GM18526 (cell line): ENCODE measurements around the gene KRT8.

Experiments
- POLR2A ChIP-seq: IDR thresholded peaks from 3 replicates; pipeline ENCODE4 v1.6.1; 2011; ENCODE audit not compliant: insufficient read length; ENCODE audit errors: extremely low read depth

The KRT8 gene

DNA sequence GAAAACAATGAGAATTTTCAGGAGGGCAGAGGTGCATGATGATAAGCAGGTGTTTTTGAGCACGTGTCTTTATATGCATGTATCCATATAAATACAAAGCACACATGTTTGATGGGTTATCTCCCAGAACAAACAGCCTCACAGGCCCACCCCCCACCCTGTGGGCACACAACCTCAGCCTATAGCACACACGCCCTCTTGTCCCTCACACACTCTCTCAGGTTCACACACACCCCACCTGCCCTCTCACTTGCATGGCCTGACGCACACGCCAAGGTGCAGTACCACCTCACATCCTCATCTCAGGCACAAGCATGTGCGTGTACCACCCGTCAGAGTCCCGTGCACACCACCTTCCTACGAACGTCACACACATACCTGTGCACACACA lies 8.6 kb upstream of the KRT8 start:
- no peak for TF ChIP-seq POLR2A

DNA sequence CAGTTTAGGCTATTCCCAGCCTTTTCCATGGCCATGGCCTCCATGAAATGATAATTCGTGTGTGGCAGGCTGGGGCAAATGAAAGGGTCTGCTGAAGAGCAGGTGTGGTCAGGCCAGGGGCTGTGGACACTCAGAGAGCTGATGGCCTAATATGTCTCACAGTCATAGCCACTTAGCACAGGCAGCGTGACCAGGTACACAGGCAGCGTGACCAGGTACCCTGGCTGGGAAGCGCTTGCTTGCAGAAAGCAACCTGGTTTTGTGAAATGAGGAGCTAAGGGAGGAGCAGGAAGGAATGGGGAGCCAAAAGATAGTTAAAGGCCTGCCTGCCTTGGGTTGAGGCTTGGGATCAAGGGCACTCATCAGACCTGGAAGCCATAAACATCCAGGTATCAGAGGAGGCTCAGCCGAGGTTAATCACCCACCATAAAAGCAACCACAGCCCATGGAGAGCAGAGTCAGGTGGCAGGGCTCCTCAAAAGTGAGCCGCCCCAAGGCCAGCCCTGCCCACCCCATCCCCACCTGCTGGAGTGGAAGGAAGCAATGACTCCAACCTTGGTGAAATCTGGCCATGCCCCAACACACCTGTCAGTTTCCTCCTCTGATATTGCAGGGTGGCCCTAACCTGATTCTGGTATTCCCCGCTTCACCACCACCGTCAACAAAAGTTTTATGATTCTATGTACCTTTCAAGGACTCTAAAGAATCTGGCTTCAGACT lies 8.0 kb upstream of the KRT8 start:
- no peak for TF ChIP-seq POLR2A

- TF ChIP-seq POLR2A = no peak
Measured at GRCh38 chr12:52910248-52910883, 5.5 kb upstream of the KRT8 start.

- TF ChIP-seq POLR2A = no peak
Measured at GRCh38 chr12:52909796-52910195, 4.9 kb upstream of the KRT8 start.

GRCh38 chr12:52909331-52909730 lies 4.5 kb upstream of the KRT8 start:
- no peak for TF ChIP-seq POLR2A

DNA sequence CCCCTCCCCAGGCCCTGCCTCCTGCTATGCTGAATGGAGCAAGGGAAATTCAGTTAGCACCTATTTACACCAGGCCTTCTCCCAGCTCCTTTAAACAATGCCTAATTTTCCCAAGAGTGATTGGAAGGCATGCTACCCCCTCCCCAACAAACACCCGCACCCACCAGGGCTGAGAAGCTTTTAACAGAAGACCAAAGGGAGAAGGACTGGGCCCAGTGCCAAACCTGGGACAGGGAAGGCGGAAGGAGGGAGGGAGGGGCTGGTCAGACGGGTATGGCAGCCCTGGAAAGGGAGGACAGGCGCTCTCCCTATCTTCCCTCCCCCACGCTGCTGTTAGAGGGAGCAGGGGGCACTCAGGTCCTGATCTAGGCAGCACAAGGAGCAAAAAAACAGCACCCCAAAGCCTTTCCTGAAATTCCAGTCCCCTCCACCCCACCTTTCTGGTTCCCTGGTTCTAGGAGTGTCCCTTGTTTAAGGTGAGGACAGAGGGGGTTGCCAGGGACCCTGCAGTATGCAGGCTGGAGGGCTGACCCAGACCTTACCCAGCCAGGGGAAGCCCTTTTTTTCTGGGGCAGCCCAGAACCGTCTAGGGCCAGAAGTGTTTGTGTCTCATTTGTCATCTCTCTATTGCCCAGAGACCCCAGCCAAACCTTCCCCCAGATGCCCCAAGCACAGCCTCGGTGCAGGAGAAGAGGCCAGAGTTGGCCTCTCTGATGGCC lies 2.4 kb upstream of the KRT8 start:
- TF ChIP-seq POLR2A = no peak

- no peak for TF ChIP-seq POLR2A
Measured at GRCh38 chr12:52906191-52906601, 1.3 kb upstream of the KRT8 start.

DNA sequence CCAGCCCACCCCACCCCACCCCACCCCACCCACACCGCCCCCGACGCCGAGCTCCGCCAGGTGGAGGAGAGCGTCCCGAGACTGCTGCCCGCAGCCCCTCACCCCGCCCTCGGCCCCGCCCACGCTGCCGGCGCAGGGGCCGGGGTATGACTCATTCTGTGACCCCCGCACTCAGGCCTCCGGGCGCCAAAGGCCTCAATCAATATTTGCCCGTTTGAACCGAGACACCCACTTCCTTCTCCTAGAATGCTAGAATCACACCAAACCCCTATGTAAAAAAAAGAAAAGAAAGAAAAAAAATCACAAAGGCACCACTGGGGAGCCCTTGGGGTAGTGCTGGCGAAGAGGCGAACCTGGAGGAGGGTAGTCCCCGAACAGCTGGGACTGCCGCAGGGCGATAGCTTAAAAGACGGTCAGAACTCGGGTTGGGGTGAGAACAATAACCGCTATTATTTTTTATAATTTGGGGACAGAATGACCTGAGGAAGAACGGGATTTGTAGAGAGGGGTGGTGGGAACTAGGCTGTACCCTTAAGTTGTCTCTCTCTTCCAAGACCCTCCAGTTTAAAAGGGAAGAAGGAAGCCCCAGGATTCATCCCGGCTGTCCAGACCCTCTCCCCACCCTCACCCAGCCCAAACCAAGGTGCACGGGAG lies 894 bp downstream of the KRT8 start:
- no peak for TF ChIP-seq POLR2A

- no peak for TF ChIP-seq POLR2A
Measured at GRCh38 chr12:52903285-52903854, 1.5 kb downstream of the KRT8 start.

- TF ChIP-seq POLR2A = no peak
Measured at GRCh38 chr12:52901715-52902541, 2.9 kb downstream of the KRT8 start.

DNA sequence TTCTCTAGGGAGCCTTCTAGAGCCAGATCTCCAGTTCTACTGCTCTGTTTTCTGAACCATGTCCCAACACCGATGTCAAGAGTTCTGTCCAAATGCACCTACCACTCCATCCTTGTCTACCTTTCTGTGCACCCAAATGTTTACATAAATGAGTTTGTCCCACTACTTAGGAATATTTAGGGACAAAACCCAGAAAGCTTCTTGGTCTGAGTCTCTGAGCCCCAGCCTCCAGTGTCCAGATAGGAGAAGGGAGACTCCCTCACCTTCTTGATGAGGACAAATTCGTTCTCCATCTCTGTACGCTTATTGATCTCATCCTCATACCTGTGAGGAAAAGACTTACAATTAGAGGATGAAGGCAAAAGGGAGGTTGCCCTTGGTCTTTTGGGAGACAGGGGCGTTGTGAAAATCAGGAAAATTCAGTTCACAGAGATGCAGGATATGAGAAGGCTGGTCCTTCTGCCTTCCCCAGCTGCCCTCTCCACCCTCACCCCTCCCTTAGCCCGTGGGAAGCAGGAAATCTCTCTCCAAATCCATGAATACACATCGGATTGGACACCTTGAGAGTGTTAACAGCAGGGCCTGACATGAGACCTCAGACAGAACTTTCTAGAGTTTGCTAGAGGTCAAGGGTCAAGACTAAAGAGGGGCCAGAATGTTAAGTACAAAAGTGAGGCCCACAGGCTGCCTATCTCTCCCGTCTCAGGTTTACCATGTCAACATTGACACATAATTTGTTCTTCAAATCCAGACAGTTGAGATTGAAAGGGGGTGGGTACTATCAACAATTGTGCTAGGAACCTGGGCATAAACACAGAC lies 3.8 kb downstream of the KRT8 start:
- no peak for TF ChIP-seq POLR2A

DNA sequence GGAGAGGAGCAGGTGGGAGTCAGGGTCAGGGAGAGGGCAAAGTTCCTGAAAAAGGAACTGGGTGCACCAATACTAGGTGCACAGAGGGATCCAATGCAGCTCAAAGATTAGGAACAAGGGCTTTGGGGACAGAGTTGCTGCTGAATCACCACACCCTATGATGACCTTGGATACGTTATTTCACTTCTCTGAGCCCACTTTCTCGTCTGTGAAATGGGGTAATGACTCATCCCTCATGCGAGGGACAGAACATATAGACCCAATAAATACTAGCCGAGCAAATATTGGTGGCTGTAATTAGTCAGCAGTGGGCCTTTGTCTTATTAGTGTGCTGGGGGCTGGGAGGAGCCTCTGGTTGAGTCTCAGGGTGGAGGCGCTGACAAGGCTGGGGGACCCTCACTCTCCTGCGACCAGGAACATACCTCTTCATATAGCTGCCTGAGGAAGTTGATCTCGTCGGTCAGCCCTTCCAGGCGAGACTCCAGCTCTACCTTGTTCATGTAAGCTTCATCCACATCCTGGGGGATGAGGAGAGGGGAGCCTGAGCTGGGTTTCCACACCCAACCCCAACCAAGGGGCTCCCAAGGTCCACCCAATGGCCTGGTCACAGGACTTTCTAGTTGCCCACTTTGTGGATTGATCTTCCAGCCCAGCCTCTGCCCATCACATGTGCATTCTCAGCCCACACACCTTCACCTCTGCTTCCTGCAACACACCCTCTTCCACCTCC lies 4.5 kb downstream of the KRT8 start:
- no peak for TF ChIP-seq POLR2A
